GM10266 (cell line): ENCODE data around the gene DGKE.
A peak's percentile ranks its signal among the peaks of the same experiment; 100 is the strongest.

ENCODE experiments used
- DNase-seq: peaks from one replicate; pipeline ENCODE4 v3.0.0; 2012; ENCODE audit errors: extremely low spot score
- TF ChIP-seq, protein P1 (sequence below): IDR thresholded peaks from 2 replicates; pipeline ENCODE4 v1.5.1; 2012; ENCODE audit warnings: mild to moderate bottlenecking, low read depth; ENCODE audit not compliant: control insufficient read depth, insufficient read depth; ENCODE audit errors: missing control alignments

DGKE gene

DNA sequence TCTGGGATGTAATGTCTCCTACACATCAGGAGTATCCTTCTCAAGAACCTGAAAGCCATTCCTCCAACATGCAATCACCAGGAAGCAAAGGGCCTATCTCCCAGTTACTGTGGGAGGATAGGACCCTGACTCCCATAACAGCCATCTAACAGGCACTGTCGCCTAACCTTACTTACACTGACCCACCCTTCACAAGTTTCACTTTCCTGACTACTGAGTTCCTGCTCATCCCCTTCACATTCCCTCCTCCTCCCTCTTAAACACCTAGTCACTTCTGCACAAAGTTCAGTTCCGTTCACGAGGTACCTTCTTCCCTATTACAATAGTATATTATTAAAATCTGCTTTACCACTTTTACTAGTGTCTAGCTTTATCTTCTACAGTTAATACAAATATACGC lies 1.5 kb upstream of the DGKE start:
- no peak for DNase-seq

DNA sequence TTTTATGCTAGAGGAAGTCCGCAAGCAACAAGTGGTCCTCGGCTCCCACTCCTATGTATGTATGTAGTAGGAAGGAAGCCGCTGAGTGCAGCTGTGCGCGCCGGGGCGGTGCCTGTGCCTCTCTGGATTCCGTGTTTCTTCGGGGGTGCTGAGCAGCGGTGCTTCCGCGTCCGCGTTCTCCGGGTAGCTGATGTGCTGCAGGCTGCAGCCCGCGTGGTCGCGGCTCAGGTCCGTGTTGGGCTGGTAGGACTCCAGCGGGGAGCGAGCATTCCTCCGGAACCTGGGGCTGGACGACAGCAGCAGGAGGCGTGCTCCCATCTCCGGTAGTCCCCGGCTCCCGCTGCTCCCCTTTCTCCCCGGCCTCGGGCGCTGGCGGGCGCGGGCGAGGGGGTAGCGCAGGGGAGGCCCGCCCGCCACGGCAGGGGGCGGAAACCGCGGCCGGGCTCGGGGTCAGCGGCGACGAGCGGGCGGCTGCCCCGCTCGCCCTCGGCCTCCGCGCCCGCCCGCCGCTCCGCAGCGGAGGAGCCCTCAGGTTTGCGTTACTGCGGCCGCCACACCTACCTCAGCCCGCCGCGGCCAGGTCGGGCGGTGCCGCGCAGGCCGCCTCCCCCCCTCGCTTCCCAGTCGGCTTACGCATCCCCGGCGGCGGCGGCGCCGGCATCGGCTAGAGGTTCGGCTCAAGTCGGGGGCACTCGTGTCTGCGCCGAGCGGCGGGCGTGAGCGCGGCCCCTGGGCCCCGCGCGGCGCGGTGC lies 718 bp upstream of the DGKE start:
- TF ChIP-seq, protein P1, sequence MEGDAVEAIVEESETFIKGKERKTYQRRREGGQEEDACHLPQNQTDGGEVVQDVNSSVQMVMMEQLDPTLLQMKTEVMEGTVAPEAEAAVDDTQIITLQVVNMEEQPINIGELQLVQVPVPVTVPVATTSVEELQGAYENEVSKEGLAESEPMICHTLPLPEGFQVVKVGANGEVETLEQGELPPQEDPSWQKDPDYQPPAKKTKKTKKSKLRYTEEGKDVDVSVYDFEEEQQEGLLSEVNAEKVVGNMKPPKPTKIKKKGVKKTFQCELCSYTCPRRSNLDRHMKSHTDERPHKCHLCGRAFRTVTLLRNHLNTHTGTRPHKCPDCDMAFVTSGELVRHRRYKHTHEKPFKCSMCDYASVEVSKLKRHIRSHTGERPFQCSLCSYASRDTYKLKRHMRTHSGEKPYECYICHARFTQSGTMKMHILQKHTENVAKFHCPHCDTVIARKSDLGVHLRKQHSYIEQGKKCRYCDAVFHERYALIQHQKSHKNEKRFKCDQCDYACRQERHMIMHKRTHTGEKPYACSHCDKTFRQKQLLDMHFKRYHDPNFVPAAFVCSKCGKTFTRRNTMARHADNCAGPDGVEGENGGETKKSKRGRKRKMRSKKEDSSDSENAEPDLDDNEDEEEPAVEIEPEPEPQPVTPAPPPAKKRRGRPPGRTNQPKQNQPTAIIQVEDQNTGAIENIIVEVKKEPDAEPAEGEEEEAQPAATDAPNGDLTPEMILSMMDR = no peak
- peak; percentile 49 for DNase-seq

More for the DNA sequence above, 1.5 kb upstream of the DGKE start:
- TF ChIP-seq, protein P1 = no peak

DNA sequence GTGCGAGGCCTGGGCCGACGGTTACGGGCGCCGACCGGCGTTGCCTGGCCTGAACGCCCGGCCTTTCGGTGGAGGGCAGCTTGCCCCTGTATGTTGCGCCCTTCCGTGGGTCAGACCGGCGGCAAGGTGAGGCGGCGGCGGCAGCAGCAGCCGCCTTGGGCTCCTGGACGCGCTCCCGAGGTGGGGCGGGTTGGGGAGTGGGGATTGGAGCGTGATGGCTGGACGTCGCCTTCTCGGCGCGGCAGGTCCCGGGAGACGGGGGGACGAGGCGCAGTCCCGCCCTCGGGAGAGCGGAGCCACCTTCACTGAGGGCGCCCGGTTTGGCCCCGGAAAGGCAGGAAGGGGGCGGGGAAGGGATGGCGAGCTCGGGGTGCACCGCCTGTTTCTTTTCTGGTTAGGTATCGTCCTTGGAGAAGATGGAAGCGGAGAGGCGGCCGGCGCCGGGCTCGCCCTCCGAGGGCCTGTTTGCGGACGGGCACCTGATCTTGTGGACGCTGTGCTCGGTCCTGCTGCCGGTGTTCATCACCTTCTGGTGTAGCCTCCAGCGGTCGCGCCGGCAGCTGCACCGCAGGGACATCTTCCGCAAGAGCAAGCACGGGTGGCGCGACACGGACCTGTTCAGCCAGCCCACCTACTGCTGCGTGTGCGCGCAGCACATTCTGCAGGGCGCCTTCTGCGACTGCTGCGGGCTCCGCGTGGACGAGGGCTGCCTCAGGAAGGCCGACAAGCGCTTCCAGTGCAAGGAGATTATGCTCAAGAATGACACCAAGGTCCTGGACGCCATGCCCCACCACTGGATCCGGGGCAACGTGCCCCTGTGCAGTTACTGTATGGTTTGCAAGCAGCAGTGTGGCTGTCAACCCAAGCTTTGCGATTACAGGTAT lies 671 bp downstream of the DGKE start:
- TF ChIP-seq, protein P1 = no peak
- DNase-seq = peak; percentile 46

DNA sequence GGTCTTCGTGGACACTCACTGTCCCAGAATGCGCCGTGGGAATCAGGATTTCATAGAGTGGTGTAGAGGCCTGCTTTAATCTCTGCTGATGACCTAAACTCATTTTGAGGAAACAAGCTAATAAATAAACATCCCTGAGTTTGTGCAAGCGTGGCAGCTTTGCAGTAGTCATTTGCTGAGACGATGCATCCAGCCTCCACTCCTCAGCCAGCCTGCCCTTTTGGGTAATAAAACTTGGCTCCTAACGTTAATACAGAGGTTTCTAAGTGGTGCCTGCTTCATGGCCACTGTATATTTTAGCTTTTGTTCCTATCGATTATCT lies 1.3 kb downstream of the DGKE start:
- TF ChIP-seq, protein P1 = no peak
- DNase-seq = no peak

DNA sequence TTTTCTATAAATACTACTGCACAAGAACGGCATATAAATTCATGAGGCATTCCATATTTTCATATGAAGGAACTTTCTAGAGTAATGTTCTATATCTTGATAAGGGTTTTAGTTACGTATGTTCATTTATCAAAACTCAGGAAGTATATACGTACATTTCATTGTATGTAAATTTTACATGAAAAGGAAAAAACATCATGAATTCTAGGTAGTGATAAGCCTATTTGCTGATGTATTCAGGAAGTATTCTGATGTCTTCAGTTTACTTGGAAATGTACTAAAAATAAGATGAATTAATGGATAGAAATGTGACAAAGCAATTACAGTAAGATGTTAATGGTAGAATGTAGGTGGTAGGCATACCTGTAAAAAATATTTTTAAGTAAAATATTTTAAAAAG lies 4.7 kb downstream of the DGKE start:
- TF ChIP-seq, protein P1 = no peak
- DNase-seq = no peak

DNA sequence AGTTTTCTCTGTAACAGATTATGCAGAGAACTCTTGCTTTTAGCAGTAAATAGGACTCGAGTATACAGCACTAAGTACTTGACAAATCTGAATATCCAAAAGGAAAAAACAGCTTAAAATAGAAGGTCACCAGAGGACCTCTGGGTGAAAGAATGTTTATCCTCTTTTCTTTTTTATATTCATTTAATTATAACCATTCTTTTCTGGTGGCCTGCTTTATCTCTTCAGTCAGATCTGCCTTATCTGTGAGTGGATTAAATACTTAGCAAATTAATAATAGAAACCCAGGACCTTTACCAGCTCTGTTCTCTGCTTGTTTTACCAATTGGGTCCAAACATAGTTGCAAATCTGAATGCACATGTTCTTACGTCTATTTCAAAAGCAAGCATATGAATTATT lies 8.6 kb downstream of the DGKE start:
- DNase-seq = no peak
- TF ChIP-seq, protein P1 = no peak

DNA sequence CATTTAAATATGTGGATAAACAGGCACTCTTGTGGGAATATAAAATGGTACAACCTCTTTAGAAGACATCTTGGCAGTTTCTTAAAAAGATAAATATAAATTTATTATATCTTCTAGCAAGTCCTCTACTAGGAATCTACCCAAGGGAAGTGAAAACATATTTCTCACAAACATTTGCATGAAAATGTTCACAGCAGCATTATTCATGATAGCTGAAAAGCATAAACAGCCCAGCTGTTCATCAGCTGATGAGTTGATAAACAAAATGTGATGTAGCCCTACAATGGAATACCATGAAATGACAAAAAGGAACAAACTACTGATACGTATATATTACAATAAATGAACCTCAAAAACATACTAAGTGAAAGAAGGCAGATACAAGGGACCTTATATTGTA lies 12.0 kb downstream of the DGKE start:
- no peak for DNase-seq
- TF ChIP-seq, protein P1 = no peak
